ENCODE data around the gene ARSI.

GRCh38 chr5:150298701-150299451 lies 3.8 kb downstream of the ARSI start:
- no peak for TF ChIP-seq POLR2A (IDR thresholded peaks at IDR 0.05; ENCODE audit: low read depth, low read length)
- TF ChIP-seq CHD1 (IDR thresholded peaks at IDR 0.05; ENCODE audit: low read depth, low read length) = no peak
- TF ChIP-seq CTCF (conservative IDR thresholded peaks at IDR 0.05; ENCODE audit: low read depth, low read length) = no peak
- peak; percentile 65; the same call in 1 of the 2 replicates for TF ChIP-seq USF2 (IDR thresholded peaks at IDR 0.05; ENCODE audit: low read depth, low read length)
- peak; percentile 90 for TF ChIP-seq CEBPB (IDR thresholded peaks at IDR 0.05; ENCODE audit: low read depth, low read length)
- TF ChIP-seq MAZ (IDR thresholded peaks at IDR 0.05; ENCODE audit: borderline replicate concordance, low read depth, low read length) = no peak
- 0 out of 2 replicates have a peak, but pooled peaks have one; percentile 25 for TF ChIP-seq MXI1 (IDR thresholded peaks at IDR 0.05; ENCODE audit: borderline replicate concordance, low read depth, low read length)
- peak; percentile 72 for TF ChIP-seq BHLHE40 (IDR thresholded peaks at IDR 0.05; ENCODE audit: low read depth, low read length)
